Ishikawa (cell line): ENCODE data around the gene RGS5.

ENCODE experiments used
- CEBPB ChIP-seq: IDR thresholded peaks from 2 replicates; pipeline ENCODE4 v1.6.1; 2012
- EGR1 ChIP-seq: IDR thresholded peaks from 2 replicates; pipeline ENCODE4 v1.6.1; 2012
- EP300 ChIP-seq: IDR thresholded peaks from 2 replicates; pipeline ENCODE4 v1.6.1; 2012; ENCODE audit warnings: borderline replicate concordance
- FOXM1 ChIP-seq: IDR thresholded peaks from 2 replicates; pipeline ENCODE4 v1.6.1; 2012; ENCODE audit warnings: low read depth, borderline replicate concordance
- MAX ChIP-seq: IDR thresholded peaks from 2 replicates; pipeline ENCODE4 v1.6.1; 2012
- NFIC ChIP-seq: IDR thresholded peaks from 2 replicates; pipeline ENCODE4 v1.6.1; 2012
- RAD21 ChIP-seq: IDR thresholded peaks from 2 replicates; pipeline ENCODE4 v1.6.1; 2012; ENCODE audit warnings: low read depth
- REST ChIP-seq: IDR thresholded peaks from 2 replicates; pipeline ENCODE4 v1.6.1; 2012; ENCODE audit warnings: low read depth, mild to moderate bottlenecking
- TAF1 ChIP-seq: IDR thresholded peaks from 2 replicates; pipeline ENCODE4 v1.6.1; 2012; ENCODE audit warnings: low read depth, mild to moderate bottlenecking
- TCF12 ChIP-seq: IDR thresholded peaks from 2 replicates; pipeline ENCODE4 v1.6.1; 2012; ENCODE audit warnings: low read depth
- TEAD4 ChIP-seq: IDR thresholded peaks from 2 replicates; pipeline ENCODE4 v1.6.1; 2012
- USF1 ChIP-seq: IDR thresholded peaks from 2 replicates; pipeline ENCODE4 v1.6.1; 2012
- YY1 ChIP-seq: IDR thresholded peaks from 2 replicates; pipeline ENCODE4 v1.6.1; 2012; ENCODE audit warnings: low read depth
- ZBTB7A ChIP-seq: IDR thresholded peaks from 2 replicates; pipeline ENCODE4 v1.6.1; 2012; ENCODE audit warnings: low read depth

GRCh38 chr1:163172596-163172995 is 30.1 kb downstream of the RGS5 start:
- TF ChIP-seq RAD21: no peak
- no peak for TF ChIP-seq USF1
- TF ChIP-seq REST: no peak
- no peak for TF ChIP-seq CEBPB
- no peak for TF ChIP-seq FOXM1
- TF ChIP-seq EP300: no peak
- TF ChIP-seq TAF1: no peak
- no peak for TF ChIP-seq MAX
- TF ChIP-seq YY1: no peak
- TF ChIP-seq NFIC: no peak
- TF ChIP-seq TEAD4: no peak
- TF ChIP-seq EGR1: no peak
- no peak for TF ChIP-seq TCF12
- TF ChIP-seq ZBTB7A: no peak
